Thymus (tissue), 11 donors: ENCODE results near the gene SFTPA2. TPM values are rescaled to one million over a fixed set of nuclear protein-coding genes. Genes with fewer than 3 reads are reported as not detected.
"Not testable (repeated sequence)": the region's sequence is repeated elsewhere in the genome, so short reads cannot be mapped to it uniquely, and the experiment has no call there.

Experiments used
- DNase-seq, 9 donors: peaks; one replicate each; pipeline ENCODE4 v3.0.0-alpha.2; 2013; ENCODE audit warnings: low spot score in 9 of 9, low read depth in 6 of 9, missing footprints in 1 of 9
- H3K27ac ChIP-seq, 2 donors: one replicate each; pipeline ENCODE4 v1.5.1; 2013; ENCODE audit warnings: control low read depth in 1 of 2, low read depth in 1 of 2, low read length in 1 of 2, mild to moderate bottlenecking in 1 of 2, moderate library complexity in 1 of 2
- H3K27me3 ChIP-seq, 2 donors: one replicate each; pipeline ENCODE4 v1.5.1; 2013; ENCODE audit warnings: low read length in 1 of 2; ENCODE audit not compliant: control insufficient read depth in 2 of 2, insufficient read depth in 1 of 2
- H3K36me3 ChIP-seq, 2 donors: one replicate each; pipeline ENCODE4 v1.5.1; 2013; ENCODE audit warnings: low read length in 1 of 2, mild to moderate bottlenecking in 1 of 2, moderate library complexity in 1 of 2; ENCODE audit not compliant: control insufficient read depth in 2 of 2, insufficient read depth in 2 of 2
- H3K4me1 ChIP-seq, 2 donors: one replicate each; pipeline ENCODE4 v1.5.1; 2013; ENCODE audit warnings: low read length in 2 of 2; ENCODE audit not compliant: control insufficient read depth in 2 of 2, insufficient read depth in 2 of 2
- H3K4me3 ChIP-seq, 2 donors: one replicate each; pipeline ENCODE4 v1.5.1; 2013; ENCODE audit warnings: low read length in 2 of 2, control low read depth in 1 of 2, mild to moderate bottlenecking in 1 of 2
- H3K9me3 ChIP-seq, 2 donors: one replicate each; pipeline ENCODE4 v1.5.1; 2013; ENCODE audit warnings: low read length in 1 of 2, mild to moderate bottlenecking in 1 of 2; ENCODE audit not compliant: control insufficient read depth in 2 of 2, insufficient read depth in 1 of 2
- WGBS: extraction: QIAGEN DNeasy Blood & Tissue Kit; methylation state at CpG from one replicate; pipeline ENCODE4 v1.1.7; 2013; 5-methylcytosine and 5-hydroxymethylcytosine counted together
- polyA plus RNA-seq: library from polyadenylated mRNA; stranded (reverse); fragments of 200-250 nt; gene quantifications from one replicate; pipeline ENCODE4 v1.2.3, GENCODE V29; 2013
- total RNA-seq: library from RNA; stranded (reverse); fragments of 120-200 nt; gene quantifications from one replicate; pipeline ENCODE4 v1.2.4, GENCODE V29; 2013
- donor health status: healthy.

Gene SFTPA2
- total and polyA plus RNA-seq, 2 donors = 2.3 to 14.6 TPM

DNA sequence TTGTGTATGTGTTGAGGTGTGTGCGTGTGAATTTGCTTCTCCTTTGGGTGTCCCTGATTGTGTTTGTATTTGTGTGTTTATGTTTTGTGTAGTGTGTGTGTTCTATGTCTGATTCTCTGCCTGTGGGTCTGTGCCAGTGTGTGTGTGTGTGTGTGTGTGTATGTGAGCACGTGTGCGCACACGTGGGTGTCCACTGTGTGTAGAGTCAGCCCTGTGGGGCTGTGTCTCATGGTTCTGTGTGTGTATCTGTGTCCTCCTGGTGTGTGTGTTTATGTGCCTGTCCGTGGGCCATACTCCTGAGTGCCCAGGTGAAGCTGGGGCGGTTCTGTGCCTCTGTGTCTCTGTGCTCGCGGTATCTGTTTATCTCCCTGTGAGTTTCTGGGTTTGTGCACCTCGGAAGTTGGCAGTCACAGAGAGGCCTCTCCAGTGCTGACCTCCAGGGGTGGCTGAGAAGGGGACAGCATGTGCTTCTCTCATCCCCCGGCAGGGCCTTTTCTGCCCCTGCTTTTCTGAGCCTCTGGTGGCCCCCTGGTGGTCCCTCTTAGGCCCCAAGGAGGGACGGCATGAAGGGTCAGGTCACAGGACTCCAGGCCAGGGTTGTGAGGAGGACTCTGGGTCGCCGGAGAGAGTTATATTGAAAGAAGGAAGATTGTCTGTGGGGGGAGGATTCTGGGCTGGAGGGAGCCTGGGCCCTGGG is 36.9 kb downstream of the SFTPA2 start:
- not testable (repeated sequence) for H3K4me3 ChIP-seq, H3K9me3 ChIP-seq, H3K4me1 ChIP-seq, H3K27ac ChIP-seq, DNase-seq, H3K36me3 ChIP-seq, H3K27me3 ChIP-seq
- WGBS = 90% methylated on average over 10 of the region's 13 CpGs

DNA sequence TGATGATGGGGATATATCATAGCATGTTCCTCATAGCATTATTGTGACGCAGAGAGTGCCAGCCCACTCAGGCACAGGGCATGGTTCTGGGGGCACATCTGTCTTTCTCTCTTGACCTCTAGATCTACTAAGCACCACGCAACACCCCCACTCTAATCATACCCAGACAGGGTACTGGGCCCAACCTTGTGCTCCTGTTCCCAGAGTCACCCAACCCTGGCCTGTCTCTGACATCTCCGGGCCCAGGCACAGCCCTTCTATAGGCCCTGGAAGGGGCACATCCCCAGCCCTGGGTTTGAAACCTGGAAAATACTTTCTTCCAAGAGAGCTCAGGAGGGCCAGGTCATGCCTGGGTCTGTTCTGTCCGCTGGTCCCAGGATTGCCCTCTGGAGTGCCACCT is 37.7 kb downstream of the SFTPA2 start:
- H3K4me1 ChIP-seq, DNase-seq, H3K27me3 ChIP-seq, H3K4me3 ChIP-seq, H3K27ac ChIP-seq, H3K36me3 ChIP-seq, H3K9me3 ChIP-seq: not testable (repeated sequence)
- over 99% methylated on average over 3 of the region's 4 CpGs for WGBS

DNA sequence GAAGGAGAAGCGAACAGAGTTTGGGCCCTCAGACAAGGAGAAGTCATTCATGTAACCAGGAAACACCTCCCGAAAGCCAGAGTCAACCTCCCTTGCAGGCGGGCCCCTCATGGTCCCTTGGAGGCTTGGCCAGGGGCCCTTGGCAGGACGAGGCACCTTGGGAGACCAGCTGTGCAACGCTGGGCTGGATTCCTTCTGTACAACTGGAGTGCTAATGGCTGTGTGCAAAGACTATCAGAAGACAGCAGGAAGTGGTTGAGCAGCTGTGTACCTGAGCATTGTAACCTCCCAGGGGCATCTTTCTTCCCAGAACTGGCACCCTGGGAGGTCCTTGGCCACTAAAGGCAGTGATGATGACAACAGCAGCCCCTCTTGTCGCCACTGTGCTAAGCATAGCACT is 38.5 kb downstream of the SFTPA2 start:
- H3K4me1 ChIP-seq, H3K4me3 ChIP-seq, H3K27ac ChIP-seq, H3K27me3 ChIP-seq, H3K9me3 ChIP-seq, H3K36me3 ChIP-seq: not testable (repeated sequence)
- 55% methylated on average over 6 of the region's 6 CpGs for WGBS
- peak in 2 of 9 donors; percentile 2 to 16 for DNase-seq

DNA sequence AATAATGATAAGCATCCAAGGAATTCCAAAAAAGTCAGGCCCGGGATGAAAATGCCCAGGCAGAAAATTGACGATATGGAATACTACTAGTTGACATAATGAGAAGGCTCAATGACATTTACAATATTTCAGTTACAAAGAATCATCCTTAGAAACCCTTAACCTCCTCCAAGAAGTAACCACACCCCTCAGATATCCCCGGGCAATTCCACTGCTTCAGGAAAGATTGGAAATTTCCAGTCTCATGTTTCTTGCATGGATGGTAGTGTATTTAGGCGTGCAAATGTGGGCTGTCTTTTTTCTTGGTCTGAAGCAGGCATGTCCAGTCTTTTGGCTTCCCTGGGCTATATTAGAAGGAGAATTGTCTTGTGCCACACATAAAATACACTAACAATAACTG is 42.6 kb downstream of the SFTPA2 start:
- H3K9me3 ChIP-seq, H3K4me3 ChIP-seq, H3K27me3 ChIP-seq, H3K4me1 ChIP-seq, H3K27ac ChIP-seq, H3K36me3 ChIP-seq, DNase-seq: not testable (repeated sequence)
- 53% methylated on average over 2 of the region's 4 CpGs for WGBS

DNA sequence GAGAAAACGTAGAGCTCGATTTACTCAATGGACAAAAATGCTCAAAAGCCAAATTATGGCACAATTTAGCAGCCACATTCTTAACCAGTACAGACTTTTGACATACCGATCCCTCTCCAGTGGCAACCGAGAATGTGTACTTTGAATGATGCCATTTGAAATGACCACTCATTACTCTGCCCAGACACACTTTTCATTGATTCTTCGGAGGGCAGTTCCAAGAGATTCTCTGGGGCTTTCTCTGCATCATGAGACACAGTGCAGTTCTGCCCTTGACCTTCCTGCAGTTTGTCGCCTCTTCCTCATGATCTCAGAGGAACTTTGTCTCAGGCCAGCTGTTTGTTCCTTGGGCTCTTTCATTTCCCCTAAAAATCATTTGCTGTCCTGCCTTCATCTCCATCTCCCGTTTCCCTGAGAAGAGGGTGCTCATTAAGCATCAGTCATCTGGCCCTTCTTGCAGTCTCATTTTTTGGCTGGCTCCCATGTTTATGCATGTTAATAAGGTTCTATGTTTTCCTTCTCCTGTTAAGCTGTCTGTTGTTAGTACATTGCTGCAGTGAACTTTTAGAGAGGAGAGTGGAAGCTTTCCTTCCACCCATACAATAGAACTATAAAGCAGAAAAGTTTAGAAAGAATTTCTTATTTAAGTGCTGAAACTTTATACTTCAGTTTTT is 43.5 kb downstream of the SFTPA2 start:
- H3K27ac ChIP-seq, H3K36me3 ChIP-seq, H3K4me3 ChIP-seq, H3K9me3 ChIP-seq, DNase-seq, H3K27me3 ChIP-seq, H3K4me1 ChIP-seq: not testable (repeated sequence)
- WGBS = 84% methylated on average over 5 of the region's 7 CpGs

DNA sequence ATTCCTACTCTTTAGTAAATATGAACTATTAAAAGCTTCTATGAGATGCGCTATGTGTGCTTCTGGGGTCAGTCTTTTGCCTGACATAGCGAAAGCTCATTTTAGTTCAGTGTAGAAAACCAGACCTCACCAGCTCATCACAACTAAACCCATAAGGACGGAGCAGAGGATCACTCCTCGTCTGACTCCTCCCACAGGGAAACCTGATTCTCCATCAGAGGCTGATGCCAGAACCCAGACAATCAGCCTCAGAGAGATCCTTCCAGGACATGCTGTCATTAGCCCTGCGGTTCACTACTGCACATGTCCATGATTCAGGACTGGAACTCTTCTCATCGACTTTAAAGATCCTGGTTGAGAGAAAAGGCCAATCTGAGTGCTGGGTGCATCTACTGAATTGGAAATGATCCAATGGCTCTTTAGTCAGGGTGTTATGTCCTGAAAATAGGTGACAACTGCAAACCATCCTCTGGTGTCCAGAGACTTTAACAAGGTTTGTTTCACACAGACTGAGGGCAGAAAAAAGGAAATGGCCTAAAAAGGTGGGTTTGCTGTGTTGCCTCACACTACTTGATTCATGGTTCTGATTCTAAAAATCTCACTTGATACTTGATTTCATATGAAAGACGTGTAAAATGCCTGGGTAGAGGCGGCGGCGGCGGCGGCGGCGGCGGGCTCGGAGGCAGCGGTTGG is 48.2 kb downstream of the SFTPA2 start, which contains the start of gene EIF5AL1:
EIF5AL1 (plus strand) TSS at position 643 of the 693 bp plus-strand sequence. CDS start 117 bp downstream, outside the sequence.
- H3K4me1 ChIP-seq, H3K4me3 ChIP-seq: not testable (repeated sequence)

DNA sequence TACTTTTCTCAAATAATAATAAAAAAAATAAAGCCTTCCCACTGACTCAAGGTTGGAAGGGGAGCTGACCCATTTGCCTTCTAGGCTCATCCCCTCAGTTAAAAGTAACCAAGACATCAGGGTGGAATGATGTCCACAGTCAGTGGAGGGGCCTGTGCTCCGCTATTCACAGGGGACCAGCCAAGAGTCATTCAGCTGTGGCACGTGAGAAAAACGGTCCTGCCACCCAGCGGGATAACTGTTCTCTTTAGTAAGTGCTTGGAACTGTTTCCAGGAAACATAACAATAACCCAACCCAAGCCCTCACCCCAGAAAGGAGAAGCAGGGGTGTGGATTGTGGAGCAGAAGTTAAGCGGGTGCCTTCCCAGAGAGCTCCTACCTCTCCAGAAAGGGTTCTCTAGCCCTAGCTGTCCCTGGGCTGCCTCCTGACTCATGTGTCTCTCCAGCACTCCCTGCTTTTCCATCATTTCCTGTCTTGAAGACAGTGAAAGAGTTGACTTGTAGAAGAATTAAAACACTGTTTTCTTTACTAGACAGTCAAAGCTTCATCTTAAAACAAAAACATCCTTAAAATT is 50.2 kb downstream of the SFTPA2 start:
- not testable (repeated sequence) for DNase-seq, H3K4me1 ChIP-seq, H3K27ac ChIP-seq, H3K4me3 ChIP-seq, H3K27me3 ChIP-seq, H3K36me3 ChIP-seq, H3K9me3 ChIP-seq
- WGBS = 84% methylated on average over 3 of the region's 5 CpGs

More for the DNA sequence above, 48.2 kb downstream of the SFTPA2 start, which contains the start of gene EIF5AL1:
- H3K27me3 ChIP-seq, DNase-seq, H3K36me3 ChIP-seq, H3K27ac ChIP-seq, H3K9me3 ChIP-seq: not testable (repeated sequence)
- WGBS = 99% methylated on average over 15 of the region's 17 CpGs

DNA sequence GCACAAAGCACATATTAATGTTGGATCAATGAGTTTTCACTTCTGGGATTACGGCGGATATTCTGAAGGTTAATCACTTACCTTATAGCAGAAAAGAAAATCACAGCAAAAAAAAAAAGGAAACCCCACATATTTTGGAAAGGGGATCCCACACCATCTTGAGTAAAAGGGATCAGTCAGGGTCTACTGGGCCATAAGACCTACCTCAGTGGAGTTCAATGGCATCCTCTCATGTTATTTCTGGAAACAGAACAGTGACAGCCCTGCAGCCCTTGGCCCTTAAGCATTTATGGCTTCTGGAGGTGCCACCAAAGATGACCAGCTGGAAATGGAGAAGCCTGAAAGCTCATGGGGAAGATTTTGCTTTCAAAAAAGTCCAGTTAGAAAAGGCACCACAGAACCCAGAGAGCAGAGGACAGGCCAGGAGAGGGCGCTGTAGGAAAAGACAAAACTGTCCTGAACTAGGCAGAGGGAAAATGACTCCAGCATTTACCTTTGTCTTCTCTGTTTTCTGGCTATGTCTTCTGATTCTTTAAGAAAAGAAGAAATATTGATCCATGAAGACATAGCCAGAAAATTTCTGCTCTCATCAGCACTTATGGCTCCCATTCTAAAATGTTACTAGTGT is 50.8 kb downstream of the SFTPA2 start:
- H3K4me1 ChIP-seq, H3K36me3 ChIP-seq, DNase-seq, H3K9me3 ChIP-seq, H3K4me3 ChIP-seq, H3K27me3 ChIP-seq, H3K27ac ChIP-seq: not testable (repeated sequence)
- WGBS = 98% methylated on average over 2 of the region's 3 CpGs
